Activated naive CD8-positive, alpha-beta T cell treated with anti-CD3 and anti-CD28 coated beads, Interleukin-2, amount 50 U/mL, for 24 hours (primary cell): ENCODE data around the gene WDR87.

Source experiments
- ATAC-seq: fragments of 150-1000 bp; cut with Tn5 transposase; one replicate; pipeline ENCODE4 v1.10.0; 2021
- DNase-seq: peaks from one replicate; pipeline ENCODE4 v3.0.0; 2021
- H3K27ac Mint-ChIP-seq: one replicate; pipeline ENCODE4 v1.8.0; 2021; ENCODE audit warnings: mild to moderate bottlenecking, mixed read lengths
- H3K27me3 Mint-ChIP-seq: one replicate; pipeline ENCODE4 v1.8.0; 2021; ENCODE audit warnings: mixed read lengths
- H3K36me3 Mint-ChIP-seq: one replicate; pipeline ENCODE4 v1.8.0; 2021; ENCODE audit warnings: low read depth, mixed read lengths
- H3K4me1 Mint-ChIP-seq: one replicate; pipeline ENCODE4 v1.8.0; 2021; ENCODE audit warnings: mixed read lengths
- H3K4me3 Mint-ChIP-seq: one replicate; pipeline ENCODE4 v1.8.0; 2021; ENCODE audit warnings: mild to moderate bottlenecking, moderate library complexity, mixed read lengths
- H3K9me3 Mint-ChIP-seq: one replicate; pipeline ENCODE4 v1.8.0; 2021; ENCODE audit warnings: mixed read lengths

The WDR87 gene

DNA sequence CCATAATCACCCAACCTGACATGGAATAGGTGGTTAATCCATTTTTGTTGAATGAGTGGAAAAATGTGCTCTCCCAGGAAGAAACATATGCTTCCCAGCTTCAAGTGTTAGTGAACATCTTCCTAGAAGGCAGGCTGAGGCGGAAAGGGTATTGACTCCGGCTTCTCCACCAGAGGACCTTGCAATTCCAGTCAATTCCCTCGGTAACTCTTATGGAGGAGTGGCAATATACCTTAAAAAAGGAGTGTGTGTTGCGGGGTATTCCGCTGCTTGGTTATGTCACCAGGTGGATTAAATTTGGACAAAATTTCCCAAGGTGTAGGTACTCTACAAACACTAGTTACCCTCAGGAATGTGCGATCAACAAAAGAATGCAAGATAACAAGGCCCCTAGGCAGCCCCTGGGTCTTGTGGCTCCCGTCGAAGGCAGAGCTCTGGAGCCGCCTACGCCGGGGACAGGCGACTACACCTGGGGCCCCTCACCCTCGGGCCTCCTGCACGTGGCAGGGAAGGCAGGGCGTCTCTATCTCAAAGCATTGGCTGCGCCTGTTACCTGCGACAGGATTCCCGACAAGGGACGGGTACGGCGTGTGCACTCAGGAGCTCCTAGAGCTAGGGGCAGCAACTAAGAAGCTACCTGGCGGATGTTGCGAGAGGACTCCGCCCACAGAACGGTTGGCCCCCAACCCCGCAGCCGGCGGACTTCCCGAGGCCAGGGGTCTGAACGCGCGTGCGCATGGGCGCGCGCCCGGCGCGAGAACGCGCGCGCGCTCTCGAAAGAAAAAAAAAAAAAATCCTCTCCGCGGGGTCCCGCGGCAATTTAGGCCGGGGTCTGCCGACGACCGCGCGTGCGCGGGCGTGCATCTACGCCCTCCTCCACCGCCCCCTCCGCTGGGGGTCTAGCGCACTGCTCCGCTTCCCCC is at the start of gene WDR87:
Gene WDR87 (minus strand): TSS at position 649 of the 923 bp plus-strand sequence. CDS start 8,355 bp downstream, outside the sequence.
- ATAC-seq, result peak; percentile 3
- H3K36me3 Mint-ChIP-seq, result no peaks in the 10 kb centered on the region
- H3K27ac Mint-ChIP-seq, result peak within 1 kb of the TSS; percentile 83
- H3K9me3 Mint-ChIP-seq, result no peaks in the 10 kb centered on the region
- H3K27me3 Mint-ChIP-seq, result no peaks in the 10 kb centered on the region
- H3K4me3 Mint-ChIP-seq, result peak within 1 kb of the TSS; percentile 84
- DNase-seq, result peak; percentile 47
- peaks cover 30% of the 10 kb centered on the region for H3K4me1 Mint-ChIP-seq

DNA sequence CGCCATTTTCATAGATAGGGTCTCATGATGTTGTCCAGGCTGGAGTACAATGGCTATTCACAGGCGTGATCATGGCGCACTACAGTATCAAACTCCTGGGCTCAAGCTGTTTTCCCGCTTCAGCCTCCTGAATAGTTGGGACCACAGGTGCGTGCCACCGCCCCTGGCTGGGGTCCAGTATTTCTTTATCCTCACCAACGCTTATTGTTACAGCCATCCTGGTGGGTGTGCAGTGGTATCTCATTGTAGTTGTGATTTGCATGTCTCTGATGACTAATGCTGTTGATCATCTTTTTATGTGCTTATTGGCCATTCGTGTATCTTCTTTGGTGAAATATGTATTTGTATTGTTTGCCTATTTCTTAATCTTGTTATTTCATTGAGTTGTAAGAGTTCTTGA is 49.6 kb upstream of the WDR87 start:
- H3K9me3 Mint-ChIP-seq, result peaks cover 15% of the 10 kb centered on the region
- peaks cover 14% of the 10 kb centered on the region for H3K36me3 Mint-ChIP-seq
- no peak overlapping the region for H3K27ac Mint-ChIP-seq
- DNase-seq, result no peak
- H3K27me3 Mint-ChIP-seq, result no peaks in the 10 kb centered on the region
- no peak overlapping the region for H3K4me3 Mint-ChIP-seq
- H3K4me1 Mint-ChIP-seq, result peaks cover 30% of the 10 kb centered on the region
- ATAC-seq, result no peak

DNA sequence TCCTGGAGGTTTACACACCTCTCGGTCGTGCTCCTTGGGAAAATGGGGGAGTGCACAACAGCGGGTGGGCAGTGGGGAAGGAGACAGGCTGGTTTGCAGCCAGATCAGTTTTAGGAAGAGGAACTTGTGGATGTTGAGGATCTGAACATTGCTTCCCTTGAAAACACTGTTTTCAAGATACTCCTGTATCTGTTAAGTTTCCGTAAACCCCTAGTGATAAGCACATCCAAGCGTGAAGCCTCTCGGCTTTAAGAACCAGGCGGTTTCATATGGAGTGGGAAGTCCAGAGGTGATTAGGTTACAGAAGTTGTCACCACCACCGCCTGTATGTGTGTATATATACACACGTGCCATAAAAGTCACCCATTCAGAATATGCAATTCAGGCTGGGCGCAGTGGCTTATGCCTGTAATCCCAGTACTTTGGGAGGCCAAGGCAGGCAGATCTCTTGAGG is 48.1 kb upstream of the WDR87 start:
- peaks cover 16% of the 10 kb centered on the region for H3K36me3 Mint-ChIP-seq
- no peak for ATAC-seq
- H3K27me3 Mint-ChIP-seq, result no peaks in the 10 kb centered on the region
- H3K9me3 Mint-ChIP-seq, result peaks cover 15% of the 10 kb centered on the region
- no peak overlapping the region for H3K4me3 Mint-ChIP-seq
- no peak overlapping the region for H3K27ac Mint-ChIP-seq
- H3K4me1 Mint-ChIP-seq, result peaks cover 28% of the 10 kb centered on the region
- DNase-seq, result no peak

DNA sequence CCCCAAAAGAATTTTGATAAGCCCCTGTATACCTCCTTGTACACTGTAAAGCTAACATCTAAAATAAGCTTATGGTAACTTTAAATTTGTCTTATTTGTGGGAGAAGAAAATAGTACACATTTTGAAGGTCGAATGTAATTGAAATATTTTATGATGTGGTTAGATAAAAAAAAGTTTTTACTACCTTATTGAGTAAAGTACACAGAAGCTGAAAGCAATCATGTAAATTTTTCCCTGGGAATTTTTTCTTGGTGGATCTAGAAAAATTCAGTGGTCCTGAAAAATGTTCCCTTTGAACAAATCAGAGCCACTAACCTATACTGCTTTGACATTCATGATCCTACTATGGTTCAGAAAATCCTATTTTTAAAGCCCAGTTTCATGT is 47.5 kb upstream of the WDR87 start:
- Mint-ChIP-seq H3K27ac (no peak overlapping the region), H3K4me1 (peaks cover 23% of the 10 kb centered on the region), H3K36me3 (peaks cover 16% of the 10 kb centered on the region), H3K27me3 (no peaks in the 10 kb centered on the region), H3K9me3 (peaks cover 15% of the 10 kb centered on the region), H3K4me3 (no peak overlapping the region)
- DNase-seq, result no peak
- ATAC-seq, result no peak

DNA sequence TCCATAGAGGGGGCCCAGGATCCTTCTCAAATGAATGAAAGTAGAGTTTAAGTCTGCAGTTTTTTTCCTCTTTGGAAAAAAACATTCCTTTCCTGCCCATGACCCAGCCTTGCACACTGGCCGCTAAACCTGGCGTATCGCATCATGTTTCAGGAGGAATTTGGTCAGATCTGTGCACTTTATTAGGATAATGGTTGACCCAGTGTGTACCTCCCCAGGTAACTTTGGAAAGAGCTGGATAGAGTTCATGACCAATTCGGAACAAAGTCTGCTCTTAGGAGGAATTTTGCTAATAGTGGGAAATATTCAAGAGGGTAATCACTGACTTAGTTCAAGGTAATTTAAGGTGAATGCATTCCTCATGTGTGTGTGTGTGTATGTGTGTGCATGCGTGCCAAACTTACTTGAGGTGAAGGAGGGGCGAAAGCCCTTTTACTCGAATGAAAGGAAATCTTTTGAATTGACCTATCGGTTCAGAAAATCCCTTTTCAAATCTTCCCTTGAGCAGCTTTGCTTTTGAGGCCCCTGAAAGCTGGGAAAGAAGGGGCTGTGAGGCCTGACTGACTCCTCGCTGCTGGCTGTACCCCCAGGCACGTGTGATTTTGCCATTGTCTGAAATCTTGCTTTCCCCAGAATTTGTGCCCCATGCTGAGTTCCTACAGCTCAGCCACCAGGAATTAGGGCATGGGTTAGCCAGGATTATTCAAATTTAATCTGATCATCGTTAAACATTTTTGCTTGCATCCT is 47.0 kb upstream of the WDR87 start:
- no peaks in the 10 kb centered on the region for H3K27me3 Mint-ChIP-seq
- peaks cover 12% of the 10 kb centered on the region for H3K36me3 Mint-ChIP-seq
- H3K9me3 Mint-ChIP-seq, result peaks cover 12% of the 10 kb centered on the region
- H3K4me3 Mint-ChIP-seq, result no peak overlapping the region
- ATAC-seq, result no peak
- H3K4me1 Mint-ChIP-seq, result peaks cover 23% of the 10 kb centered on the region
- DNase-seq, result no peak
- H3K27ac Mint-ChIP-seq, result no peak overlapping the region

DNA sequence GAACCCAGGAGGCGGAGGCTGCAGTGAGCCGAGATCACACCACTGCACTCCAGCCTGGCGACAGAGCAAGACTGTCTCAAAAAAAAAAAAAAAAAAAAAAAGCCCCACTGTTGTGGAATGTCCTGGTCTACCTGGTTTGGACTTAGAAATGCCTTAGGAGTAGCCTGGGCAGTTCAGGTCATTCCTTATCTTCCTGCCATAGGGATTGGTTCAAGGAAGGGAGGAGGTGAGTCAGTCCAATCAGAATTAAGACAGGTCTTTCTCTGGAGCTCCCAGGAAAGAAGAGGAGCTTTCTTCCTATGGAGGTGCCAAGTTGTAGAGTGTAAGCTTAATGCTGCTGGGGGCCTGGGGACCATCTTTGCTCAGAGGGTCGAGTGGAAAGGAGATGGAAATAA is 45.4 kb upstream of the WDR87 start:
- DNase-seq (no peak), ATAC-seq (no peak)
- Mint-ChIP-seq H3K4me3 (no peak overlapping the region), H3K4me1 (peaks cover 23% of the 10 kb centered on the region), H3K36me3 (peaks cover 12% of the 10 kb centered on the region), H3K27ac (no peak overlapping the region), H3K9me3 (peaks cover 9% of the 10 kb centered on the region), H3K27me3 (no peaks in the 10 kb centered on the region)

DNA sequence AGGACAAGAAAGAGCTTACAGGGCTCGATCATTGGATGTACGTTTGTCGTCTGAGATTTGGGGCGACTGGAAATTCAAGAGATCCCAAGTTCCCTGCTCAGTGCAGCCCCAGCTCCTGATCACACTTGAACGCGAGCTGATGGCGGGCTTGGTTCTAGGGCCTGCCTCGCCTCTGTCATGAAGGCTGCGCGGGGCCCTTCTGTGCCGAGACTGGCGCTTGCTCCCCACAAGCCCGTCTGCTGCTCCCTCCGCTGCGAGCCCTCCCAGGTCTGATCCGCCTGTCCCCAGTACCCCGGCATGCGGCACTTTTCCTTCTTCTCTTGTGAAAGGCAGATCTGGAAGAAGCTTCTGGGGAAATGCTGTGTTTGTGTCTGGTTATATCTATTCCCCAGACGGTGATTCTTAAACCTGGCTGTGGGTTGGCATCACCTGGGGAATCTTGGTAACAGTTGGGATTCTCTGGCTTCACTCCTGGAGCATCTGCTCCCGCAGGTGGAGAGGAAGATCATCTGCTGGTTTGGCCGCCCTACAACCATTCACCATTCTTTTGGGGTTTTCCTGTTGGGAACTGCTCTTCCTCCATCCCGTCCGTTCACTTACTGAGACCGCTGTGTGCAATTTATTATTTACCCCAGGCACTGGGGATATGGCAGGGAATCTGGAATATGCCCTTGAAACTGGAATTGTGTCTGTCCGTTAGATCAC is 44.2 kb upstream of the WDR87 start:
- H3K4me1 Mint-ChIP-seq, result peaks cover 16% of the 10 kb centered on the region
- H3K36me3 Mint-ChIP-seq, result peaks cover 9% of the 10 kb centered on the region
- H3K4me3 Mint-ChIP-seq, result no peak overlapping the region
- H3K27ac Mint-ChIP-seq, result no peak overlapping the region
- no peaks in the 10 kb centered on the region for H3K27me3 Mint-ChIP-seq
- ATAC-seq (no peak), DNase-seq (no peak)
- H3K9me3 Mint-ChIP-seq, result peaks cover 4% of the 10 kb centered on the region

DNA sequence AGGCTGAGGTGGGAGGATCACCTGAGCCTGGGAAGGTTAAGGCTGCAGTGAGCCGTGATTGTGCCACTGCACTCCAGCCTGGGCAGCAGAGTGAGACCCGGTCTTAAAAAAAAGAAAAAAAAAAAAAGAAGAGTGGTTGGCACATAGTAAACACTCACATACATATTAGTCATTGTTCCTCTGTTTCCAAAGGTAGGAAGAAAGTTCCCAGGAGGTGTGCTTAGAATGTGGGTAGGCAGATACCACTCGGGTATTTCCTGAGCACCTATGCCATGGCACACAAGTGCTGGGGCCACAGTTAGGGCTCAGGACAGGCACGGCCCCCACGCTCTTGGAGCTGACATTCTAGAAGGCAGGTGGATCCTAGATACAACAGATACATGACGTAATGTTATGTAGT is 42.0 kb upstream of the WDR87 start:
- Mint-ChIP-seq H3K27ac (no peak overlapping the region), H3K27me3 (no peaks in the 10 kb centered on the region), H3K4me3 (no peak overlapping the region), H3K4me1 (peaks cover 12% of the 10 kb centered on the region), H3K9me3 (no peaks in the 10 kb centered on the region), H3K36me3 (peaks cover 6% of the 10 kb centered on the region)
- ATAC-seq (no peak), DNase-seq (no peak)

DNA sequence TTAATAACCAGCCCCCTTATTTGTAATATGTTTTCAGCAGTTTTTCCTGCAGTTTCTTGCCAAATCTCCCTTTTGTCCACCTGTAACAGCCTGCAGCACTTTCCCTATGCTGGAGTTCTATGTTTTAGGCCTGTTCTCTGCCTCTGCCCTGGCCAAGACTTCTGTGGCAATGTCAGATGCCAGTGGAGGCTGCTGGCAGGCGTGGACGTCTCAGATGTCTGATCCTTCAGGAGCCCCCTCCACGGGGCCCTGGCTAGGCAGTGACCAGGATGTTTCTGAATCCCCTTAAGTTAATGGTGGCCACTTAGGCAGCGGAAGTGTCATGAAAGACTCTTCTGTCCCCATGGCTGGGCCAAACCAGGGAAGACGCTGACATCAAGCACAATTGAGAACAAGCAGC is 41.4 kb upstream of the WDR87 start:
- H3K36me3 Mint-ChIP-seq, result peaks cover 6% of the 10 kb centered on the region
- no peak overlapping the region for H3K4me3 Mint-ChIP-seq
- H3K4me1 Mint-ChIP-seq, result peaks cover 10% of the 10 kb centered on the region
- no peak overlapping the region for H3K27ac Mint-ChIP-seq
- H3K9me3 Mint-ChIP-seq, result no peaks in the 10 kb centered on the region
- H3K27me3 Mint-ChIP-seq, result no peaks in the 10 kb centered on the region
- no peak for ATAC-seq
- no peak for DNase-seq

DNA sequence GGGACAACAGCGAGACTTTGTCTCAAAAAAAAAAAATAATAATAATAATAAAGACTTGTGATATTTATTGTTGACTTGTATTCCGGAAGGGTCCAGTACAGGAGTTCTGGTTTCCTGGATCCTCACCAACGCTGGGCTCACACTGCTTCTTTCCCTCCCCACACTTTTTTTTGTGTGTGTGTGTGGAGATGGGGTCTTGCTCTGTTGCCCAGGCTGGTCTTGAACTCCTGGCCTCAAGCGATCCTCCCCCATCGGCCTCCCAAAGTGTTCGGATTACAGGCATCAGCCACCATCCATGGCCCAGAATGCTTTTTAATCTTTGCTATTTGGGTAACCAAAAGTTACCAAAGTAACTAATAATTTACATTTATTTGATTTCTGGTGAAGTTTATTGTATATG is 39.7 kb upstream of the WDR87 start:
- ATAC-seq (no peak), DNase-seq (no peak)
- no peaks in the 10 kb centered on the region for H3K9me3 Mint-ChIP-seq
- no peak overlapping the region for H3K4me3 Mint-ChIP-seq
- no peak overlapping the region for H3K27ac Mint-ChIP-seq
- H3K4me1 Mint-ChIP-seq, result peaks cover 7% of the 10 kb centered on the region
- H3K27me3 Mint-ChIP-seq, result no peaks in the 10 kb centered on the region
- H3K36me3 Mint-ChIP-seq, result peaks cover 3% of the 10 kb centered on the region

DNA sequence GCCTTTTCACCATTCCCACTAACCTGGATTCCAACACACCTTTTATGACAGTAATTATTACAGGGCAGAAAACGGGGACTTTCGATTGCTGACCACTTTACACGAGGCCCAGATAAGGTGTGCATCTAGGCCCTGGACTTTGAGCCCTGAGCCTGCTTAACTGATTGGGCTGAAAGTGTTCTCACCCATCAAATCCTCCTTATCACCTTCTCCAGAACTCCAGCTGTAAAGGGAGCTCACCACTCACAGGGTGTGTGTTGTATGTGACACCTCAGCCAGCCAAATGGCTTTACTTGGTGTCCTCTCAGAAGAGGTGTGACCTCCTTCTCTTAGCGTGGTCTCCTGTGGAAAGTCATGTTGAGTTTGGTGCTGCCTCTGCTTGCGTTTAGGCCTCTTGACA is 37.1 kb upstream of the WDR87 start:
- Mint-ChIP-seq H3K9me3 (no peaks in the 10 kb centered on the region), H3K4me1 (peaks cover 4% of the 10 kb centered on the region), H3K36me3 (no peaks in the 10 kb centered on the region), H3K27ac (no peak overlapping the region), H3K27me3 (no peaks in the 10 kb centered on the region), H3K4me3 (no peak overlapping the region)
- ATAC-seq, result no peak
- DNase-seq, result no peak

DNA sequence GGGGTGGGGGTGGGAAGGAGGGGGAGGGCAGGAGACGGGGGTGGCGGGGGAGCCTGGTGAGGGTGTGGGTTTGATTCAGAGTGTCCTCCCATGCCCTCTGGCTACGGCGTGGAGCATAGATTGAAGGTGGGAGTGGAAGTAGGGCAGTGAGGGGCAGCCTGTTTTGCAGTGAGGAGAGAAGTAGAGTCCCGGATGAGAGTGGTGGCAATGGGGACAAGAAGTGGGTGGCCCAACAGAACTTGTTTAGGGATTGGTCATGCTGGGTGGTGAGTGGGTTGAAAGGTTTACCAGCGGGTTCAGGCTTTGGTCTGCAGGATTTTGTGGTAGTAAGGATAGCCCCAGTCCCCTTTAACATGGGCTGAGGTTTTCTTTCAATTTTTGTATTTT is 36.1 kb upstream of the WDR87 start:
- ATAC-seq (no peak), DNase-seq (no peak)
- Mint-ChIP-seq H3K4me1 (peaks cover 7% of the 10 kb centered on the region), H3K27me3 (no peaks in the 10 kb centered on the region), H3K4me3 (no peak overlapping the region), H3K27ac (no peak overlapping the region), H3K9me3 (no peaks in the 10 kb centered on the region), H3K36me3 (no peaks in the 10 kb centered on the region)

DNA sequence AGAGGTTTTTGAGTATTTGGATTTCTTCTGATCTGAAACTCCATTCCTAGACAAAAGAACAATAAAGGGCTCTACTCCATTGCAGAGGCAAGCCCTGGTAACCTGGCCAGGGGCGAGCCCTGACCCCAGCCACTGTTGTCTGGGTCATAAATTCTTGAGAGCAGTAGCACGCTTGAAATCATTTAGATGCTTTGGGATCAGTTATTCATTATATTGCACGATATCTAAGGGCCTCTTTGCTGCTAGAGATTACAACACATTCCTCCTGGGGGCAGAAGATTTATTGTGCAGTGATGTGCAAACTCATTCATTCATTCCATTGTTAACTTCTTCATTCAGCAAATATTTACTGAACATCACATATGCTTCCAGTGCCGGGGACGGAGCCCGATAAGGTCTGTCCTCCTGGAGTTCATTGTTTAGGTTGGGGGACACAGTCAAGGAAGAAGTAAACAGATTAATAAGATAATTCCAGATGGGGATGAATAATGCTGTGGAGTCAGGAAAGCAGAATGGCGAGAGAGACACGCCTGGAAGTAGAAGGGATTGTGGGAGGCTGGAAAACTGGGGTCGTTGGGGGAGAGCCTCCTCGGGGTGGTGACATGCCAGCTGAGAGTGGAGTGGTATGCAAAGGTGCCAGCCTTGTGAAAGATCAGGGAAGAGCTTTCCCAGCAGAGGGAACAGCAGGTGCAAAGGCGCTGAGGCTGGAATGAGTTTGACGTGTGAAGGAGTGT is 35.6 kb upstream of the WDR87 start:
- no peak for DNase-seq
- Mint-ChIP-seq H3K9me3 (no peaks in the 10 kb centered on the region), H3K36me3 (peaks cover 2% of the 10 kb centered on the region), H3K4me3 (no peak overlapping the region), H3K27ac (no peak overlapping the region), H3K27me3 (no peaks in the 10 kb centered on the region), H3K4me1 (peaks cover 7% of the 10 kb centered on the region)
- ATAC-seq, result no peak

DNA sequence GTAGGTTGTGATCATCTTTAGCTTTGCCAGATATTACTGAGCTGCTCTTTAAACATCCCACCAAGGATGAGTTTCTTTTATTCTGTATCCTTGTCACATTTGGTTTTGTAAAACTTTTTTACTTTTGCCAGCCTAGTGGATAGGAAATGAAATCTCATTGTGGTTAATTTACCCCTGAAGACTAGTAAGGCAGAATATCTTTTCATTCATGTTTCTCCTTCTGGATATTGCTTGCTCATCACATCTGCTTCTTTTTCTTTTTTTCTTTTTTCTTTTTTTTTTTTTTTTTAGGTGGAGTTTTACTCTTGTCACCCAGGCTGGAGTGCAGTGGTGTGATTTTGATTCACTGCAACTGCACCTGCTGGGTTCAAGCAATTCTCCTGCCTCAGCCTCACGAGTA is 32.0 kb upstream of the WDR87 start:
- ATAC-seq (no peak), DNase-seq (no peak)
- H3K4me3 Mint-ChIP-seq, result no peak overlapping the region
- no peaks in the 10 kb centered on the region for H3K27me3 Mint-ChIP-seq
- H3K9me3 Mint-ChIP-seq, result peaks cover 15% of the 10 kb centered on the region
- peaks cover 9% of the 10 kb centered on the region for H3K4me1 Mint-ChIP-seq
- H3K27ac Mint-ChIP-seq, result no peak overlapping the region
- peaks cover 24% of the 10 kb centered on the region for H3K36me3 Mint-ChIP-seq
